DND-41 (cell line): ENCODE results near the gene MTTP.

Experiments used
- ATAC-seq: fragments of 200-7000 bp; cut with Tn5 transposase; 3 replicates; pipeline ENCODE4 v1.9.1; 2021; ENCODE audit warnings: low read depth; ENCODE audit not compliant: insufficient read depth
- DNase-seq: peaks from one replicate; pipeline ENCODE4 v3.0.0-alpha.2; 2020
- H2AFZ ChIP-seq: 2 replicates; pipeline ENCODE4 v1.6.0; 2012; ENCODE audit warnings: low read depth, low read length
- H3K27ac ChIP-seq: 2 replicates; pipeline ENCODE4 v1.5.1; 2012; ENCODE audit warnings: low read length, inconsistent platforms
- H3K27me3 ChIP-seq: fragments of 200-600 bp; sonication (generic); 2 replicates; pipeline ENCODE4 v1.6.0; 2012; ENCODE audit warnings: low read length, mild to moderate bottlenecking, inconsistent platforms; ENCODE audit not compliant: insufficient read depth, poor library complexity
- H3K36me3 ChIP-seq: 2 replicates; pipeline ENCODE4 v1.5.1; 2012; ENCODE audit warnings: low read length, inconsistent platforms; ENCODE audit not compliant: insufficient read depth
- H3K4me1 ChIP-seq: 2 replicates; pipeline ENCODE4 v1.5.1; 2012; ENCODE audit warnings: mild to moderate bottlenecking, low read length; ENCODE audit not compliant: insufficient read depth
- H3K4me2 ChIP-seq: 2 replicates; pipeline ENCODE4 v1.6.0; 2012; ENCODE audit warnings: mild to moderate bottlenecking, moderate library complexity, low read length, inconsistent platforms; ENCODE audit not compliant: insufficient read depth
- H3K4me3 ChIP-seq, 2 experiments: fragments of 200-600 bp in 1 of 2; shearing (Covaris generic) in 1 of 2; 2 replicates each; pipeline ENCODE4 v1.5.1; 2012 to 2016; ENCODE audit warnings: inconsistent platforms in 2 of 2, low read length in 2 of 2, mild to moderate bottlenecking in 2 of 2, low read depth in 1 of 2, moderate library complexity in 1 of 2
- H3K79me2 ChIP-seq: 2 replicates; pipeline ENCODE4 v1.6.0; 2012; ENCODE audit warnings: low read length, inconsistent platforms; ENCODE audit not compliant: insufficient read depth
- H3K9ac ChIP-seq: 2 replicates; pipeline ENCODE4 v1.6.0; 2012; ENCODE audit warnings: low read depth, mild to moderate bottlenecking, inconsistent platforms, low read length, moderate library complexity
- H3K9me3 ChIP-seq: 2 replicates; pipeline ENCODE4 v1.5.1; 2012; ENCODE audit warnings: low read length, moderate library complexity, mild to moderate bottlenecking, inconsistent platforms; ENCODE audit not compliant: insufficient read depth, severe bottlenecking
- H4K20me1 ChIP-seq: 2 replicates; pipeline ENCODE4 v1.6.0; 2012; ENCODE audit warnings: low read length; ENCODE audit not compliant: insufficient read depth
- CTCF ChIP-seq: IDR thresholded peaks from 2 replicates; pipeline ENCODE4 v1.5.1; 2012; ENCODE audit warnings: borderline replicate concordance, low read length, moderate library complexity, mild to moderate bottlenecking; ENCODE audit not compliant: poor library complexity, severe bottlenecking; ENCODE audit errors: extremely low read depth
- EZH2 ChIP-seq: IDR thresholded peaks from 3 replicates; pipeline ENCODE4 v1.6.1; 2012; ENCODE audit warnings: borderline replicate concordance, low read depth, mild to moderate bottlenecking, moderate library complexity, low read length, inconsistent platforms; ENCODE audit not compliant: severe bottlenecking

The MTTP gene

GRCh38 chr4:99593781-99594641 lies 19.4 kb downstream of the MTTP start:
- ATAC-seq = no peak
- Histone ChIP-seq H3K4me1 (no peaks in the 10 kb centered on the region), H3K27ac (no peak overlapping the region), H3K4me2 (no peak overlapping the region), H3K79me2 (no peaks in the 10 kb centered on the region), H3K36me3 (no peaks in the 10 kb centered on the region), H3K27me3 (no peaks in the 10 kb centered on the region), H2AFZ (no peak overlapping the region), H3K9me3 (no peaks in the 10 kb centered on the region), H4K20me1 (no peaks in the 10 kb centered on the region), H3K4me3 (no peak overlapping the region), H3K9ac (no peak overlapping the region)
- TF ChIP-seq CTCF = no peak
- TF ChIP-seq EZH2 = no peak
- DNase-seq = no peak

GRCh38 chr4:99594818-99595217 lies 20.2 kb downstream of the MTTP start:
- H3K27me3 ChIP-seq = no peaks in the 10 kb centered on the region
- TF ChIP-seq EZH2 (no peak), CTCF (no peak)
- H3K4me2 ChIP-seq = no peak overlapping the region
- no peaks in the 10 kb centered on the region for H3K79me2 ChIP-seq
- H3K4me3 ChIP-seq = no peak overlapping the region
- no peak for ATAC-seq
- H3K27ac ChIP-seq = no peak overlapping the region
- H3K9ac ChIP-seq = no peak overlapping the region
- no peaks in the 10 kb centered on the region for H3K4me1 ChIP-seq
- H4K20me1 ChIP-seq = no peaks in the 10 kb centered on the region
- no peak for DNase-seq
- H3K9me3 ChIP-seq = no peaks in the 10 kb centered on the region
- H3K36me3 ChIP-seq = no peaks in the 10 kb centered on the region
- H2AFZ ChIP-seq = no peak overlapping the region

GRCh38 chr4:99606716-99607115 lies 32.1 kb downstream of the MTTP start:
- Histone ChIP-seq H3K4me1 (no peaks in the 10 kb centered on the region), H3K27ac (no peak overlapping the region), H3K9me3 (no peaks in the 10 kb centered on the region), H3K4me2 (no peak overlapping the region), H3K27me3 (peaks cover 8% of the 10 kb centered on the region), H2AFZ (no peak overlapping the region), H3K4me3 (no peak overlapping the region), H3K9ac (no peak overlapping the region), H3K79me2 (no peaks in the 10 kb centered on the region), H3K36me3 (no peaks in the 10 kb centered on the region), H4K20me1 (no peaks in the 10 kb centered on the region)
- DNase-seq (no peak), ATAC-seq (no peak)
- TF ChIP-seq EZH2 (no peak), CTCF (no peak)
